Nephron progenitor cell (in vitro differentiated cells): ENCODE measurements around the gene GABBR1.

Source experiments
- DNase-seq: peaks from one replicate; pipeline ENCODE4 v3.0.0; 2021
- H3K27ac Mint-ChIP-seq: 2 replicates; pipeline ENCODE4 v1.8.0; 2021; ENCODE audit warnings: mild to moderate bottlenecking, moderate library complexity, mixed read lengths
- H3K27me3 Mint-ChIP-seq: 2 replicates; pipeline ENCODE4 v1.8.0; 2021; ENCODE audit warnings: mild to moderate bottlenecking, low read depth, mixed read lengths; ENCODE audit not compliant: poor library complexity
- H3K36me3 Mint-ChIP-seq: 2 replicates; pipeline ENCODE4 v1.8.0; 2021; ENCODE audit warnings: low read depth, mixed read lengths
- H3K4me1 Mint-ChIP-seq: 2 replicates; pipeline ENCODE4 v1.8.0; 2021; ENCODE audit warnings: mixed read lengths
- H3K4me3 Mint-ChIP-seq: 2 replicates; pipeline ENCODE4 v1.8.0; 2021; ENCODE audit warnings: mild to moderate bottlenecking, moderate library complexity, mixed read lengths
- H3K9me3 Mint-ChIP-seq: 2 replicates; pipeline ENCODE4 v1.8.0; 2021; ENCODE audit warnings: mild to moderate bottlenecking, moderate library complexity, mixed read lengths
- CTCF ChIP-seq: fragments of 200-600 bp; sonication (generic); IDR thresholded peaks from 2 replicates; pipeline ENCODE4 v1.5.0; 2021; ENCODE audit warnings: antibody characterized with exemption

GABBR1 gene

GRCh38 chr6:29633534-29633905 lies 537 bp upstream of the GABBR1 start:
- H3K9me3 Mint-ChIP-seq = no peaks in the 10 kb centered on the region
- TF ChIP-seq CTCF = no peak
- peaks cover 54% of the 10 kb centered on the region for H3K4me1 Mint-ChIP-seq
- H3K36me3 Mint-ChIP-seq = peaks cover 8% of the 10 kb centered on the region
- peak overlapping the region; percentile 96 for H3K27ac Mint-ChIP-seq
- H3K4me3 Mint-ChIP-seq = peak overlapping the region; percentile 90
- no peak for DNase-seq
- H3K27me3 Mint-ChIP-seq = peaks cover 28% of the 10 kb centered on the region

- peak; percentile 72 for DNase-seq
- Mint-ChIP-seq H3K27me3 (peaks cover 28% of the 10 kb centered on the region), H3K27ac (no peak overlapping the region), H3K36me3 (peaks cover 8% of the 10 kb centered on the region), H3K9me3 (no peaks in the 10 kb centered on the region), H3K4me3 (peak overlapping the region; percentile 90), H3K4me1 (peaks cover 54% of the 10 kb centered on the region)
- no peak for TF ChIP-seq CTCF
Measured at GRCh38 chr6:29631860-29632731, 887 bp downstream of the GABBR1 start.

- peak; percentile 29 for DNase-seq
- TF ChIP-seq CTCF = no peak
- Mint-ChIP-seq H3K4me1 (peaks cover 62% of the 10 kb centered on the region), H3K4me3 (peak overlapping the region; percentile 90), H3K36me3 (peaks cover 8% of the 10 kb centered on the region), H3K27ac (no peak overlapping the region), H3K9me3 (no peaks in the 10 kb centered on the region), H3K27me3 (peaks cover 29% of the 10 kb centered on the region)
Measured at GRCh38 chr6:29631209-29631810, 1.7 kb downstream of the GABBR1 start.

- peak overlapping the region; percentile 90 for H3K4me3 Mint-ChIP-seq
- peak; percentile 15 for DNase-seq
Measured at GRCh38 chr6:29630315-29630714, 2.7 kb downstream of the GABBR1 start.

GRCh38 chr6:29629571-29629970 lies 3.4 kb downstream of the GABBR1 start:
- no peak for TF ChIP-seq CTCF
- no peak overlapping the region for H3K27ac Mint-ChIP-seq
- no peaks in the 10 kb centered on the region for H3K9me3 Mint-ChIP-seq
- H3K27me3 Mint-ChIP-seq = peaks cover 29% of the 10 kb centered on the region
- peaks cover 8% of the 10 kb centered on the region for H3K36me3 Mint-ChIP-seq
- H3K4me3 Mint-ChIP-seq = peak overlapping the region; percentile 90
- DNase-seq = no peak
- H3K4me1 Mint-ChIP-seq = peaks cover 78% of the 10 kb centered on the region

More at GRCh38 chr6:29630315-29630714, 2.7 kb downstream of the GABBR1 start:
- Mint-ChIP-seq H3K9me3 (no peaks in the 10 kb centered on the region), H3K36me3 (peaks cover 8% of the 10 kb centered on the region), H3K27me3 (peaks cover 29% of the 10 kb centered on the region), H3K27ac (no peak overlapping the region), H3K4me1 (peaks cover 72% of the 10 kb centered on the region)
- no peak for TF ChIP-seq CTCF
